HG03196 (cell line): ENCODE measurements around the gene CCDC85B.

Source experiments
- ATAC-seq: cut with Tn5 transposase; IDR thresholded peaks from one replicate; pipeline ENCODE4 v1.9.1; 2021; ENCODE audit not compliant: unreplicated experiment

CCDC85B gene

DNA sequence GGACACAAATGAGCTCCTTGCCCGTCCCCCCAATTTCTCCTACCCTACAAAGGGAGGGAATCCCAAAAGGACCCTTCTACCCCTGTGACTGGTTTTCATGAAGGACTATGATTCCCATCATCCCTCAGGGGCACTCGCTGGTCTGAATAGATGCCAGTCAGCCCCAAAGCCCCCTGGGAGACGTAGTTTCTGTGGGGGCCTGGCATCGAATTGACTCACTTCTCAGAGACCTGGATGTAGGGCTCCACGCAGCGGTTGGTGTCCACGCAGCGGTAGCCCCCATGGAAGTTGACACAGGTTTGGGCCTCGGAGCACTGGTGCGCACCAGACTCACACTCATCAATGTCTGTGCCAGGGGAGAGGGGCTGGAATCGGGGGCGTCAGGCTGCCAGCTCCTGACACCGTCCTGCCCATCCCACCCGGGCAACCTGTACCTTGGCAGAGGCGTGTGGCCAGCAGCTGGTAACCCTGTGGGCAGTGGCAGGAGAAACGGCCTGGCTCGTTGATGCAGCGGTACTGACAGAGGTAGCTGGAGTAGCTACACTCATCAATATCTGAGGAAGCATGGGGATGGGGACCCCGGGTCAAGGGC, 22.3 kb upstream of the CCDC85B start:
- ATAC-seq, result no peak

DNA sequence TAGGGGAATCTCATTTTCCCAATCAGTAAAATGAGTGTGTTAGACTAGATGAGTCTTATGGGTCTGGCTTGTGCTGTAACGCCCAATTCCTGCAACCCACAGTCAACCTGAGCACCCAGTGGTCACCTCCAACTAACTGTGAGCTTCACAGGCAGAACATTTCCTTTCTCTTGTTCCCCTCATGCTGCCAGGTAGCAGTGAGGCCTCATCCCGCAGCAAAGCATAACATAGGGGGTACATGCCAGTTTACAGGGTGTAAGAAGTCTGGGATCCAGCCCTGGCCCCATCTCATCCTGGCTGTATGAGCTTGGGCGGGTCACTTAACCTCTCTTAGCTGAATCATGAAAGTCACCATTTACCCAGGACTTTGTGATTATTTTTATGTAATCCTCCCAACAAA, 21.6 kb upstream of the CCDC85B start:
- no peak for ATAC-seq

DNA sequence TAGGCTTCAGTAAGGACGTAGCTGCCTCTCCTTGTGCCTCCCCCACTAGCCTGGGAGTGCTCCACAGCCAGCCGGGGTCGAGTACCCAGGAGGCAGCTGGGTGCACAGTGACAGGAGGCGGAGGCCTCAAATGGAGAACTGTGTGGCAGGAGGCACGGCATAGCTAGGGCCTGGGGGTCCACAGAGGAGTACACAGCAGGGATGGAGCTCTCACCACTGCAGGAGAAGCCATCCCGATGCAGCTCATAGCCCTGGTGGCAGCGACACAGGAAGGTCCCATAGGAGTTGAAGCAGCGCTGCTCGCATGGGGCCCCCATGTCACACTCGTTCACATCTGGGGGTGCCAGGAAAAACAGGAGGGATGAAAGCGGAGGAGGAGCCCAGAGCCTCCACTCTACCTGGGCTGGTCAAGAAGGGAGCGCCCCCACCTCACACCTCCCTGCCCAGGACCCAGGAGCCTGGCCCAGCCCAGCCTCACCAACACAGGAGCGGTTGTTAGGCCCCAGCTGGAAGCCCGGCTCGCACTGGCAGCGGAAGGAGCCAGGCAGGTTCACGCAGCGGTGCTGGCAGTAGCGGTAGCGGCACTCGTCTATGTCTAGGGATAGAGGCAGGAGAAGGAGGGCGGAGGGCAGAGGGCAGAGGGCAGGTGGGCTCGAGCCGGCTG, 20.7 kb upstream of the CCDC85B start:
- ATAC-seq, result no peak

DNA sequence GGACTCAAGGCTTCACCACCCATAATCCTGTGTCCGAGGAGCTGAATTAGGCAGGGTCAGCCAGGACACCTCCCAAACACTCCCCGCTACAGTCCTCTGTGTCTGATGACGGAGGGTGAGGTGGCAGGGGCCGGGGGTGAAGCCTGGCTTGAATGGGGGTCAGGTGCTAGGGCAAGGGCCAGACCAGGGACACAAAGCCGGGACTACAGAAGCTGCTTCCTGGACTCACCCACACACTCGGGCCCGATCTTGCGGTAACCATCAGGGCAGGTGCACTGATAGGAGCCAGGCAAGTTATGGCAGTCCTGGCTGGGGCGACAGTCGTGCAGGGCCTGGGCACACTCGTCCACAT, 20.2 kb upstream of the CCDC85B start:
- ATAC-seq, result no peak

DNA sequence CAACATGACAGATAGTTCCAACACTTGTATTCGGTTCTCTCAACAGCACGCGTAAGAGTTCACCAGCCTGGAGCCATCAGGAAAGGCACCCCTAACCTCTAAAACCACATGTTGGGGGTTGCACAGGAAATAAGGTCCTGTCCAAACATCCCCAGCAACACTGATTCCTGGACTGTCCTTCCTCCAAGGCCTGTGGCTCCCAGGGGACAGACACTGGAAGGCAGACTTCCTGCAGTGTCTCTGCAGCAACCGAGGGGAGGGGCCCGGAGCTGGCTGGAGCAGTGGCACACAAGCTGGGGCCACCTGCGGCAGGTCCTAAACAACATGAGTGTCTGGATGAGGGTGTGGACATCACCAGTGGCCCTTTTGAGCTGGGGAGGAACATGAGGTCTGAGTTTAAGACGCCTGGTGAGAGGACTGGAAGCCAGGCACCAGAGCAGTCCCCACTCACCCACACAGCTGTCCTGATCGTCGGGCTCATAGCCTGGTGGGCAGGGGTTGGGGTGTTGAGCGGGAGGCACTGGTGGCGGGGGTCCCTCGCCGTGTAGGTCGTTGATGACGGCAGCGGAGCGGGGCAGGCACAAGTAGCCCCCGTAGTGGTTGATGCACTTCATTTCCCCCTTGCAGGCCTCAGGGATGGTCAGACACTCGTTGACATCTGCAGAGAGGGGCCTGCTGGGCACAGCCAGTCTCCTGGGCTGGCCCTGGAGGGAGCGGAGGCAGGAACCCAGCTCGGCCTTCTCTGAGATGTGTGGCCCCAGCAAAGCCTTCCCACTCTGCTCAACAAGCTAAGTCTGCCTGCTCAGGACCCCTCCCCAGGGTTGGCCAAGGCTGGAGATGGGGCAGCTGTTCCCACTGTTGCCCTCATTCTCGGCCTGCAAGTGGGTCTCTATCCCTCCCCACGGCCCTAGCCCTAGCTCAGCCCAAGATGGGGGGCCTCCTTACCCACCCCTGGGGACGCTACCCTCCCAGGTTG, 19.5 kb upstream of the CCDC85B start:
- ATAC-seq, result no peak

DNA sequence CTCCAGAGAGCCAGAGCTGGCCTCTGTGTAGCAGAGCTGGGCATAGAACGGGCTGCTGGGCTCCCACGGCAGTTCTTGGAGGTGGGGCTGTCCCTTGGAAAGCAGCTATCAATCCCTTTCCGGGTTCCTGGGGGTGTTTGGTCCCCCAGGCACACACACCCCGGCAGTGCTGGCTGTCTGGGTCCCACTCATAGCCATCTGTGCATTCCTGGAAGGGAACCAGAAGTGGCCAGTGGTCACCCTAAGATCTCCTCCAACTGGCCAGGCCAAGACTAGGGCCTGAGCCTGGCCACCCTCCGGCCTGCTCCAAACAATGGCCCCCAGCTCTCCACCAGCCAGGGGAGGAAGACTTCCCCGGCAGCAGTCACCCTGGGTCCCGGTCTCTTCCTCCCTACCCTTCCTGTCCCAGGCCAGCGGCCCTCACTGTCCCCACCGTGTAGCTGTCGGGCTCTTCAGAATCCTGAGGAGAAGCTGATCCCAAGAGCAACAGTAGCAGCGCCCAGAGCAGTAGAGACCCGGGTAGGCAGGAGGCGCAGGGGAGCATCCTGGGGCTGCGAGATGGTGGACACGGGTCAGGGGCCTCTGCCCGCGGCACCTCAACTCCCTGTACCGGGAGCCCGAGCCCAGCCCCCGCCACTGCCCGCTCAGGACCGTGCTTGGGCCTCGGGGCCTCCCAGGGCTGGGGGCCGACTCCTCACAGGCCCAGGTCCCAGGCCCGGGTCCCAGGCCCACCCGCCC, 18.5 kb upstream of the CCDC85B start:
- ATAC-seq, result no peak

DNA sequence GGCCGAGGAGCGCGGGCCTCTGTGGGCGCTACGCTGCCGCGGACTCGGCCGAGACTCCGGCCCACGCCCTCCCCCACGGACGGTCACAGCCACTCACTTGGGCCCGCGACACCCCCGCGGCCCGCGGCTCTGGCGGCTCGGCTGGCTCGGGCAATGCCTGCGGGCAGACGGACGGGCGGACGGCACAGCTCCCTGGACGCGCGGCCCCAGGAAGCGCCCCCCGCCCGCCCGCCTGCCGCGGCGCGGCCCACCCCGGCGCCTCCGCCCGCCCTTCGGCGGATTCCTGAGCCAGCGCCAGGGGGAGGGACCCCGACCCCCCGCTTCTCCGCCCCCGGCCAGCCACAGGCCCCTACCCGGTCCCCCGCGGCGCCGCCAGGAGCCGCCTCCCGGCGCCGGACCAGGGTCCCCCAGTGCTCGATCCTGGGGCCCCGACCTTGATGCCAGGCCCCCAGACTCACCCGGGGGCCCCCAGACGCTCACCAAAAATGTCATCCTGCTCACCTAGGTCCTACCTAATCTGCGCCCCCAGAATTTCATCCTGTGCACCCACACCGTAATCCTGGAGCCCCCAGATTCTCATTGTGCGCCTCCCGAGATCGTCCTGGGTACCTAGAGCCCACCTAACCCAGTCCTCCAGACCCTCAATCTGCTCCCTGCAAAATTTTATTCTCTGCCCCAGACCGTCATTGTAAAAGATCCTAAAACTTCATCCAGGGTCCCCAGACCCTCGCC, 17.7 kb upstream of the CCDC85B start, which contains the start of gene EFEMP2:
TSS of gene EFEMP2 (minus strand) at position 215 of the 732 bp plus-strand sequence. CDS start 446 bp downstream, outside the sequence.
- ATAC-seq, result no peak

DNA sequence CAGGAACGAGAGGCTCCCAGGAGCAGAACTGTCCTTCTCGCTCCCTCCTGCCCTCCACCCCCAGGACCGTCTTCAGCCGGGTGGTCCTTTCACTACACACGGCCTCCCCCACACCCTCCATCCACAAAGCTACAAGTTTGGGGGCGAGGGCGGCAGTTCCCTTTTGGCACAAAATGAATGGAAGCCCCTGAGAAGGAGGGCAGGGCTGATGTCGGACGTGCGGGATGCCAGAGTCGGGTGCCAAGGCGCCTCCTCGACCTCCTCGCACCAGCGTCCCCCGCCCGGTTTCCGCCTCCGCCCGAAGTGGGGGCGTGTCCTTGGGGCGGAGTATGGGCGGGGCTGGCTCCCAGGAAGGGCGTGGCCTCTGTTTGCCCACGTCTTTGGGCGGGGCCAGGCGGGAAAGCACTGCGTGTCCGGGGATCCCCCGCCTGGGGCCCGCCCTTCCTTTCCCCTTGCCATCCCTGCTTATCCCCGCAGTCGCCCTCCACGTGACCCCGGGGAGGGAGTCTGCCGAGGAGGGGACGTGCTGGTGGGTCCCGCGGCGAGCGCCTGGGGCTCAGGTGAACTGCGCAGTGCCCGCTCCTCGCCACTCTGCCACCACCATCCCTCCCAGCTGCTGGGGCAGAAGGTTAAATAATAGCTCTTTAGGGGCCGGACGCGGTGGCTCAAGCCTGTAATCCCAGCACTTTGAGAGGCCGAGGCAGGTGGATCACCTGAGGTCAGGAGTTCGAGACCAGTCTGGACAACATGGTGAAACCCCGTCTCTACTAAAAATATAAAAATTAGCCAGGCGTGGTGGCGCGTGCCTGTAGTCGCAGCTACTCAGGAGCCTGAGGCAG, 16.9 kb upstream of the CCDC85B start:
- ATAC-seq, result peak; percentile 66

DNA sequence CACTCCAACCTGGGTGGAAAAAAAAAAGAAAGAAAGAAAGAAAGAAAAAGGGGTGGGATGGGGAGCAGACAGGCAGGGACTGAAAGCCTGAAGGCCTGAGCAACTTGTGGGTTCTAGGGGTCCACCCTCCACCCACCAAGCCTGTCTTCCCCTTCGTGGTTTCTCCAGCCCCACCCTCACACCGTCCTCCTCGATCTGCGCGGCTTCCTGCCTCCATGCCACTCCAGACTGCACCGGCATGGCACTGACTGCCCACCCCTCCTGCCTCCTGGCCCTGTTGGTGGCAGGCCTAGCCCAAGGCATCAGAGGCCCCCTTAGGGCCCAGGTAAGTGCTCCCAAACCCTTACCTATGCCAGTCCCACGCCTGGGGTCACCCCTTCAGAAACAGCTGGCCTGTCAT, 10.9 kb upstream of the CCDC85B start, which contains the start of gene CTSW:
TSS of gene CTSW (plus strand) at position 221 of the 400 bp plus-strand sequence. CDS start at position 239, 18 bp downstream.
- no peak for ATAC-seq

DNA sequence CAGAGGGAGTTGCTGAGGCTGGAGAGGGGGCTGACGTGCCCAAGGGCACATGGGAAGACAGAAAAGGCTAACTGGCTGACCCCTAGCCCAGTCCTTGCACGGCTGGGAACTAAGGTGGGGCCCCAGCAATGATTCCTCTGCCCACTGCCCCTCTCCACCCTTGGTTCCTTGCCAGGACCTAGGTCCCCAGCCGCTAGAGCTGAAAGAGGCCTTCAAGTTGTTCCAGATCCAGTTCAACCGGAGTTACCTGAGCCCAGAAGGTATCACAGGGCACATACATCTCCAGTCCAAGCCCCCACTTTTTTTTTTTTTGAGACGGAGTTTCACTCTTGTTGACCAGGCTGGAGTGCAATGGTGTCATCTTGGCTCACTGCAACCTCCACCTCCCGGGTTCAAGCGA, 10.4 kb upstream of the CCDC85B start:
- no peak for ATAC-seq

DNA sequence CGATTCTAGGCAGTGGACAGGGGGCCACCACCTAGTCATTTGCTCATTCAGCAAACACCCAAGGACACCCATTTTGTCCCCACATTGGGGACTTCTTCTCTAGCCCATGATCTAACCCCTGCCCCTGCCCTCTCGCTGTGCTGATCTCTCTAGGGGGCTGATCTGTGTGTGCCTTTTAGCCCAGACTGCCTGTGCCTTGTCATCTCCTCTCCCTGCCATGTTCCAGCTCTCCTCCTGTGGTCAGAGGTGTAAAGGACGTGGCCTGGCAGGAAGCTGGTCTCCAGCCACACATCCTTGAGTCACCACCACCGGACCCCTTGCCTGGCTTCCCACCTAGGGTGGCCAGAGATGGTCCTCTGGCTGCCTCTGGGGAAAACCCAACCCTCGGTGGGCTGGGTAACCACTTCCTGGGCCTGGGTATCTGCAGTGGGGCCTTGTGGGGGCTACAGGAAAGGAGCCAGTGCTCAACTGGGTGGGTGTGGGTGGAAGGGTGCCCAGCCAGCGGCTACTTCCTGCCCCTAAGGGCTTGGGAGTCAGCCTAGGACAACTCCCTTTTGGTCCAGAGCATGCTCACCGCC, 9.5 kb upstream of the CCDC85B start:
- ATAC-seq, result no peak

DNA sequence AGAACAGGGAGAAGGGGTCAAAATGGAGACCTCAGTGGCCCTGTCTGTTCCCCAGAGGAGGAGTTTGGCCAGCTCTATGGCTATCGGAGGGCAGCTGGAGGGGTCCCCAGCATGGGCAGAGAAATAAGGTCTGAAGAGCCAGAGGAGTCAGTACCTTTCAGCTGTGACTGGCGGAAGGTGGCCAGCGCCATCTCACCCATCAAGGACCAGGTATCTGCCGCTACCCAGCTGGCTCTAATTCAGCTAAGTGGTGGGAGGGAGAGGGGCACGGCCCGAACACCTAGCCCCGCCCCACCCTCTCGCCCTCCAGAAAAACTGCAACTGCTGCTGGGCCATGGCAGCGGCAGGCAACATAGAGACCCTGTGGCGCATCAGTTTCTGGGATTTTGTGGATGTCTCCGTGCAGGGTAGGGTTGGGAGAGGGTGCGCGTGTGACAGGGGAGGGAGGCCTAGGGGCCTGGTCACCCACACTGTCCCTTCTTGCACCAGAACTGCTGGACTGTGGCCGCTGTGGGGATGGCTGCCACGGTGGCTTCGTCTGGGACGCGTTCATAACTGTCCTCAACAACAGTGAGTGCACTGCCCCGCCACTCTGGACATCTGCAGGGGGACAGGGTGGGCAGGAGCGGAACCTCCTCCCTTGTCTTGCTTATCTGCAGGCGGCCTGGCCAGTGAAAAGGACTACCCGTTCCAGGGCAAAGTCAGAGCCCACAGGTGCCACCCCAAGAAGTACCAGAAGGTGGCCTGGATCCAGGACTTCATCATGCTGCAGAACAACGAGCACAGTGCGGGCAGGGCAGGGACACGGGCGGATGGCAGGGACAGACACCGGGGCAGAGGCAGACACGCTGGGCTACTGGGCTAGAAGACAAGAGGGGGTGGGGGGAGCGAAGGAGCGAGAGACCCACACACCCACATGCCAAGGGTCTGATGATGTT, 8.1 kb upstream of the CCDC85B start:
- ATAC-seq, result no peak

DNA sequence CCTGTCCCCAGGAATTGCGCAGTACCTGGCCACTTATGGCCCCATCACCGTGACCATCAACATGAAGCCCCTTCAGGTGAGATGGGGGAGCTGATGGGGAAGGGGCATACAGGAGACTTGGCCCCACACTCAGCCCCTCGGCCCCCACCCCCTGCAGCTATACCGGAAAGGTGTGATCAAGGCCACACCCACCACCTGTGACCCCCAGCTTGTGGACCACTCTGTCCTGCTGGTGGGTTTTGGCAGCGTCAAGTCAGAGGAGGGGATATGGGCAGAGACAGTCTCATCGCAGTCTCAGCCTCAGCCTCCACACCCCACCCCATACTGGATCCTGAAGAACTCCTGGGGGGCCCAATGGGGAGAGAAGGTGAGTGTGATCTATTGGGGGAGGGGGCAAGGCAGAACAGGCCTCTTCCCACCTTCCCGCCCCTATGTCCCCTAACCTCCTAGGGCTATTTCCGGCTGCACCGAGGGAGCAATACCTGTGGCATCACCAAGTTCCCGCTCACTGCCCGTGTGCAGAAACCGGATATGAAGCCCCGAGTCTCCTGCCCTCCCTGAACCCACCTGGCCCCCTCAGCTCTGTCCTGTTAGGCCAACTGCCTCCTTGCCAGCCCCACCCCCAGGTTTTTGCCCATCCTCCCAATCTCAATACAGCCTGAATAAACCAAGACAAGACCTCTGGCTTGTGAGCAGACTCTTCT, 7.3 kb upstream of the CCDC85B start:
- no peak for ATAC-seq

DNA sequence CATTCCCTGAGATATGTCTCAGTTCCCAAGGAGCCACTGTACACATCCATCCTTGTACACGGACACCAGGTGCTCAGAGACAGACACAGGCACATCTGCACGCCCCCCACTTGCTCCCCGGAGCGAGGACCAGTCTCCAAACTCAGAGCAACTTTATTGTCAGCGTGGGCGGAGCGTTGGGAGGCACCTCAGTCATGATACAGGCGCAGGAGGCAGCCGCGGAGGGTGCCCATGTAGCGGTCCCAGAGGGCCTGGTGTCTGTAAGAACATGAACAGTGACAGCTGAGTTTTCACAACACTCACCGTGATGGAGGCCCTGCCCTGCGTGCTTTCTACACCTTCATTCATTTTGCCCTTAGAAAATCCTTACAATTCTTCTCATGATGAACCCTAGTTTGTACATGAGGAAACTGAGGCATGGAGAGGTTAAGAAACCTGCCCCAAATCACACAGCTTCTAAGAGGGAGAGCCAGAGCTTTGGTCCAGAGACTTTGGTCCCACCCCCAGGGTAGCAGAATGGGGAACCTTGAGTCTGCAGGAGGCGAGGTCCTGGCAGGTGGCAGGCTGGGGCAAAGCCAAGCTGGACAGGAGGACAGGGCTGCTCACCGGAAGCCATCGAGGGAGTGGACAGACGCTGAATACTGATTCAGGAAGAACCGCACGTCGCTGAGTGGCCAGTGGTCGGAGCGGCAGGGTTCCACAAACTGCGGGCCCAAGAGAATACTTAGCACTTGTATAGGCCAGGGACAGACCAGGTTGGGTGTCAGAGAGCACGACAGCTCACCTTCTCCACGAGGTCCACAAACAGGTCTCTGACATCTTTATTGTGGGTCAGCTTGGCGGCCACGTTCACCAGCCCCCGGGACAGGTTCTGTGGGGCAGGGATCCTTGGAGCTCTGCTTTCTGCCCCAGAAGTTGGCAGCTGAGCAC, 6.4 kb upstream of the CCDC85B start:
- ATAC-seq, result no peak

DNA sequence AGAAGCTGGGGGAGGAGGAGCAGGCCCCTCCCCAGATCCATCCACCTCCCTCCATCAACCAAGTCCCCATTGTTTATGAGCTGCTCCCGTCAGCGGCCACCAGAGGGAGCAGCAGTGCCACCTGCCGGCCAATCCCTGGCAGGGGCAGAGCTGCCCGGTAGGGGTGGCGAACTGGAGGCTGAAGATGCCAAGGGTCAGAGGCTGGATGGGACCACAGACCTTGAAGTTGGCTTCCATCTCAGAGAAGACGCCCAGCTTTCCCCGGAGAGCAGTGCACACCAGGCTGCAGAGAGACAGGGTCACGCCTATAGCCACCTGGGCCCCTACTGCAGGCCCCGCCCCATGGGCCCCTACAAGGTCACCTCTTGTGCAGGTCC, 5.8 kb upstream of the CCDC85B start:
- no peak for ATAC-seq

DNA sequence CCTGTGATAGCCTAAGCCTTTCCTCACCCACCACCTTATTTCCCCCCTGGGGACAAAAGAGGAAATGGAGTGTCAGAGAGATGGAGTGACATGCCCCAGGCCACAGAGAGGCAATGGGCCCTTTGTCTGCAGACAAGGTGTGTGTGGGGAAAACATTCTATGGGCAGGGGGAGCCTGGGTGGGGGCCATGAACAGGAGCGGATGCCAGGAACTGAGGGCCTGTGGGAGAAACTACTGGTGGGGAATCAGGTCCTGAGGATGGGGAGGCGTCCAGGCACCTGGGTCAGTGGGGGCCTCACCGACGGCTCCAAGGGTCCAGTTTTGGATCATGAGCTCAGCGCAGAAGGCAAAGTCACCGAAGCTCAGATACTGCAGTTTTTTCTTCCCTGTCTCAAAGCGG, 5.2 kb upstream of the CCDC85B start:
- ATAC-seq, result no peak
